B cell (primary cell): ENCODE measurements around the gene SYTL2.
"Not testable (repeated sequence)": the region's sequence is repeated elsewhere in the genome, so short reads cannot be mapped to it uniquely, and the experiment has no call there.

Source experiments
- EZH2 ChIP-seq: IDR thresholded peaks from 2 replicates; pipeline ENCODE4 v1.6.1; 2012; ENCODE audit warnings: borderline replicate concordance, low read depth, mild to moderate bottlenecking, moderate library complexity, low read length; ENCODE audit not compliant: insufficient read depth, poor library complexity, severe bottlenecking
- TF ChIP-seq, protein P1 (sequence below): fragments of 200-600 bp; IDR thresholded peaks from one replicate; pipeline ENCODE4 v1.8.0; 2022; ENCODE audit warnings: antibody characterized with exemption, mild to moderate bottlenecking

DNA sequence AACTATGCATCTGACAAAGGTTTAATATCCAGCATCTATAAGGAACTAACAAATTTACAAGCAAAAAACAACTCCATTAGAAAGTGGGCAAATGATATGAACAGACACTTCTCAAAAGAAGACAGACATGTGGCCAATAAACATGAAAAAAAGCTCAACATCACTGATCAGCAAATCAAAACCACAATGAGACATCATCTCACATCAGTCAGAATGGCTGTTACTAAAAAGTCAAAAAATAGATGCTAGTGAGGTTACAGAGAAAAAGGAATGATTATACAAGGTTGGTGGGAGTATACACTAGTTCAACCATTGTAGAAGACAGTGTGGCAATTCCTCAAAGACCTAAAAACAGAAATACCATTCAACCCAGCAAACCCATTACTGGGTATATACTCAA, 30.0 kb upstream of the SYTL2 start:
- TF ChIP-seq, protein P1, sequence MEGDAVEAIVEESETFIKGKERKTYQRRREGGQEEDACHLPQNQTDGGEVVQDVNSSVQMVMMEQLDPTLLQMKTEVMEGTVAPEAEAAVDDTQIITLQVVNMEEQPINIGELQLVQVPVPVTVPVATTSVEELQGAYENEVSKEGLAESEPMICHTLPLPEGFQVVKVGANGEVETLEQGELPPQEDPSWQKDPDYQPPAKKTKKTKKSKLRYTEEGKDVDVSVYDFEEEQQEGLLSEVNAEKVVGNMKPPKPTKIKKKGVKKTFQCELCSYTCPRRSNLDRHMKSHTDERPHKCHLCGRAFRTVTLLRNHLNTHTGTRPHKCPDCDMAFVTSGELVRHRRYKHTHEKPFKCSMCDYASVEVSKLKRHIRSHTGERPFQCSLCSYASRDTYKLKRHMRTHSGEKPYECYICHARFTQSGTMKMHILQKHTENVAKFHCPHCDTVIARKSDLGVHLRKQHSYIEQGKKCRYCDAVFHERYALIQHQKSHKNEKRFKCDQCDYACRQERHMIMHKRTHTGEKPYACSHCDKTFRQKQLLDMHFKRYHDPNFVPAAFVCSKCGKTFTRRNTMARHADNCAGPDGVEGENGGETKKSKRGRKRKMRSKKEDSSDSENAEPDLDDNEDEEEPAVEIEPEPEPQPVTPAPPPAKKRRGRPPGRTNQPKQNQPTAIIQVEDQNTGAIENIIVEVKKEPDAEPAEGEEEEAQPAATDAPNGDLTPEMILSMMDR, result not testable (repeated sequence)
- TF ChIP-seq EZH2, result not testable (repeated sequence)
